CD8-positive, alpha-beta memory T cell (primary cell): ENCODE measurements around the gene MXD4. TPM values are rescaled to one million over a fixed set of nuclear protein-coding genes. Genes with fewer than 3 reads are reported as not detected.
A peak's percentile ranks its signal among the peaks of the same experiment; 100 is the strongest.

Source experiments
- CTCF ChIA-PET: fragments of 350-600 bp; sonication (Branson Sonifier 250); formaldehyde crosslinking; loops from one replicate; lab custom pipeline; 2021; ENCODE audit warnings: antibody characterized with exemption; lab: Charles Lee
- POLR2A ChIA-PET: fragments of 350-600 bp; sonication (Branson Sonifier 250); formaldehyde crosslinking; loops from one replicate; lab custom pipeline; 2021; ENCODE audit warnings: antibody characterized with exemption; lab: Charles Lee
- DNase-seq, 5 donors: peaks; one replicate each; pipeline versions ENCODE4 v3.0.0 to v3.0.0-alpha.2; 2020 to 2022; ENCODE audit warnings: mixed read lengths in 1 of 5
- H3K27ac ChIP-seq: one replicate; pipeline ENCODE4 v1.7.0; 2013; ENCODE audit warnings: low read depth, mild to moderate bottlenecking, low read length, moderate library complexity
- H3K27me3 ChIP-seq: 2 replicates; pipeline ENCODE4 v1.7.0; 2013; ENCODE audit warnings: low read length, mild to moderate bottlenecking; ENCODE audit not compliant: insufficient read depth, poor library complexity, severe bottlenecking
- H3K36me3 ChIP-seq: 2 replicates; pipeline ENCODE4 v1.7.0; 2013; ENCODE audit warnings: mild to moderate bottlenecking, low read length, moderate library complexity; ENCODE audit not compliant: insufficient read depth
- H3K4me1 ChIP-seq: 2 replicates; pipeline ENCODE4 v1.7.0; 2013; ENCODE audit warnings: mild to moderate bottlenecking, low read length, moderate library complexity; ENCODE audit not compliant: insufficient read depth
- H3K4me3 ChIP-seq: 2 replicates; pipeline ENCODE4 v1.7.0; 2013; ENCODE audit warnings: mild to moderate bottlenecking, low read length
- H3K9me3 ChIP-seq: 2 replicates; pipeline ENCODE4 v1.7.0; 2013; ENCODE audit warnings: mild to moderate bottlenecking, low read length
- H3K27ac Mint-ChIP-seq, 8 donors: one replicate each; pipeline ENCODE4 v1.8.0; 2020 to 2021; ENCODE audit warnings: mixed read lengths in 8 of 8, mild to moderate bottlenecking in 6 of 8, inconsistent platforms in 3 of 8, moderate library complexity in 3 of 8
- H3K27me3 Mint-ChIP-seq, 2 donors: one replicate each; pipeline ENCODE4 v1.8.0; 2020 to 2021; ENCODE audit warnings: mixed read lengths in 2 of 2, mild to moderate bottlenecking in 1 of 2, moderate library complexity in 1 of 2
- H3K36me3 Mint-ChIP-seq, 3 donors: one replicate each; pipeline ENCODE4 v1.8.0; 2020 to 2021; ENCODE audit warnings: mixed read lengths in 3 of 3, inconsistent platforms in 1 of 3, mild to moderate bottlenecking in 1 of 3
- H3K4me1 Mint-ChIP-seq, 3 donors: one replicate each; pipeline ENCODE4 v1.8.0; 2020 to 2021; ENCODE audit warnings: mixed read lengths in 3 of 3, inconsistent platforms in 1 of 3, mild to moderate bottlenecking in 1 of 3
- H3K4me3 Mint-ChIP-seq, 7 donors: one replicate each; pipeline ENCODE4 v1.8.0; 2020 to 2021; ENCODE audit warnings: mixed read lengths in 7 of 7, mild to moderate bottlenecking in 6 of 7, moderate library complexity in 4 of 7, inconsistent platforms in 2 of 7
- H3K9me3 Mint-ChIP-seq, 5 donors: one replicate each; pipeline ENCODE4 v1.8.0; 2020 to 2022; ENCODE audit warnings: mixed read lengths in 5 of 5, mild to moderate bottlenecking in 3 of 5, moderate library complexity in 2 of 5, inconsistent platforms in 1 of 5
- polyA plus RNA-seq: library from polyadenylated mRNA; unstranded; fragments of 300-500 nt; fragmentation: Illumina TruSeq; gene quantifications from one replicate; pipeline ENCODE4 v1.2.3, GENCODE V29; 2021
- total RNA-seq, 2 experiments: library from RNA; stranded (reverse); gene quantifications; one replicate each; pipeline ENCODE4 v1.2.3, GENCODE V29; 2021

MXD4 gene
- total and polyA plus RNA-seq, 3 experiments from 2014 or later: 10.2 to 47.2 (median 12.2) TPM

DNA sequence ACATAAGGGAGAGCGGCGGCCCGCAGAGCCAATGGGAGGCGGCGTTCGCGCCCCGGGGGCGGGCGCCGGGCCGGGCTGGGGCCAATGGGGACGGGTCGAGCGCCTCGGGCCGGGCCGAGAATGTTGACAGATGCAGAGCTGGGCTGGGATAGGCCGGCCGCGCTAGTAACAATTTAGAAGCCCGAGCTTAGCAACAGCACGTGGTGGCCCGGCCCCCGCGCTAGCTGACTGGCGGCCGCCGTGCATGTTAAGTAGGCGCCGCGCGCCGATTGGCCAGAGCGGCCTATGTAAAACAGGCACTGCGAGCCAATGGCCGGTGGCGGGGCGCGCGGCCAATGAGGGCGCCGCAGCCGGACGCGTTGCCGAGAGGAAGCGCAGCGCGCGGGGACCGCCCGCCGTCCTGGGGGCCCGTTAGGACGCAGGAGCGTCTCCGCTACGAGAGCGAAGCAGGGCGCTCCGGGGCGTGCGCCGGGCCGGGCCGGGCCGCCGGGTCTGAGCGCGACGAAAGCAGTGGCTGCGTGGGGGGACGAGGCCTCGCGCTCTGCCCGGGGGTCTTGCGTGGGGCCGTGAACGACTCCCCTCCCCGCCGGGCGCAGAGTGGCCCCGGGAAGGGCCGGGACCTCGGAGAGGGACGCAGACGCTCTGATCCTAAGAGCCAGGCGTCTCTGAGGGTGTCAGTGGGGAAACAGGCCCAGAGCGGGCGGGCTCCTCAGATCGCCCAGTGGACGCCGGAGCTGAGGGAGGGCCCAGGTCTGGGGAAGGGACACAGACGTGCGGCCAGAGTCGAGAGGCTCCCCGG lies 435 bp upstream of the MXD4 start:
- Mint-ChIP-seq H3K4me3 (peak overlapping the region; percentile 74 to 90 (median 76)), H3K36me3 (peaks cover 0 to 14% (median 1%) of the 10 kb centered on the region in 3 donors), H3K4me1 (peaks cover 0 to 24% (median 4%) of the 10 kb centered on the region in 3 donors), H3K9me3 (no peaks in the 10 kb centered on the region), H3K27ac (peak overlapping the region; percentile 76 to 90 (median 86)), H3K27me3 (no peaks in the 10 kb centered on the region)
- Histone ChIP-seq H3K4me3 (peak overlapping the region; percentile 53), H3K27ac (peak overlapping the region; percentile 89), H3K9me3 (no peaks in the 10 kb centered on the region), H3K36me3 (no peaks in the 10 kb centered on the region), H3K27me3 (no peaks in the 10 kb centered on the region), H3K4me1 (peaks cover 23% of the 10 kb centered on the region)
- DNase-seq: peak; percentile 97 to 99 (median 98)
- CTCF ChIA-PET: interaction anchor here (0.7 to 2.0 kb wide), 8 partner anchors 20 to 204 kb away, joined by 3 to 9 read pairs (median 4); partner anchors contain the start of genes CFAP99 and ZFYVE28
- POLR2A ChIA-PET: interaction anchor here (0.5 to 2.1 kb wide), 13 partner anchors 18 to 1150 kb away, joined by 3 to 29 read pairs (median 8); partner anchors contain the start of genes CFAP99, FAM193A, HAUS3 and NSD2

DNA sequence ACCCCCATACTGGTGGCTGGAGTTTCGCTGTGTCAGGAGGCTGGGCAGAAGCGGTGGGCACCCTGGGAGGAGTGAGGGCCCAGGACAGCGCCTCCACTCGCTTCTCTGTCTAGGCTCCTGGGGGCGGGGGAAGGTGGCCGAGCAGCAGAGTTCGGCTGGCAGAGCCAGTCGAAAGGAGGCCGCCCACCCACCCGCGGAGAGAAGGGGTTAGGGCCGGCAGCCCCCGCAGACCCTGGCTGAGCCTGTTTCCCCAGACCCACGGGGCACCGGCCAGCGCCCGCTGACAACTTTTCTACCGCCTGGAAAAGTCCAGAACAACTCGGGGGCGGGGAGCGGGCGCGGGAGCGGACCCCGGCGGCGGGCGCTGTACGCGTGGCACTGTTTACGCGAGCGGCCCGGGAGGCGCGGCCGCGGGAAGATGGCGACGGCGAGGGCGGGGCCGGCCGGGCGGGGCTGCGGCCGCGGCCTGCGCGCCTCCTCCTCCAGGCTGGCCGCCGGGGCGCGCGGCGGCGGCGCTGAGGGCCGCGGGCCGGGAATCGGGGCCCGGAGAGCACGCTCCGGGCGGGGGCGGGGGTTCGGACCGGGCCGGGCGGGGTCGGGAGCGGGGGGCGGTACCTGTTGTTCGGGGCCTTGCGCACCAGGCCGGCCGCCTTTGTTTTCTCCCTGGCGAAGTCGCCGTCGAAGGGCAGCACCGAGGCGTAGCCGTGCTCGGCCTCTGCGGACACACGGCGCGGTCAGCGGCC lies 628 bp downstream of the MXD4 start:
- H3K36me3 Mint-ChIP-seq: peaks cover 0 to 21% (median 1%) of the 10 kb centered on the region in 3 donors
- peak overlapping the region; percentile 56 to 90 (median 73) for H3K4me3 Mint-ChIP-seq
- H3K9me3 ChIP-seq: no peaks in the 10 kb centered on the region
- H3K27me3 Mint-ChIP-seq: no peaks in the 10 kb centered on the region
- H3K27me3 ChIP-seq: no peaks in the 10 kb centered on the region
- no peaks in the 10 kb centered on the region for H3K36me3 ChIP-seq
- H3K4me3 ChIP-seq: peak overlapping the region; percentile 58
- H3K9me3 Mint-ChIP-seq: no peaks in the 10 kb centered on the region
- POLR2A ChIA-PET: interaction anchor here (0.5 to 2.1 kb wide), 8 partner anchors 20 to 275 kb away, joined by 3 to 29 read pairs (median 14); partner anchors contain the start of genes CFAP99, FAM193A, HAUS3 and POLN
- H3K27ac Mint-ChIP-seq: peak overlapping the region in 6 of 8 donors; percentile 22 to 90 (median 54)
- CTCF ChIA-PET: interaction anchor here (1.0 to 2.0 kb wide), 3 partner anchors 21 to 158 kb away, joined by 4 to 9 read pairs (median 5); partner anchors contain the start of genes CFAP99 and ZFYVE28
- H3K4me1 Mint-ChIP-seq: peaks cover 0 to 31% (median 7%) of the 10 kb centered on the region in 3 donors
- DNase-seq: peak; percentile 48 to 73 (median 63)
- H3K4me1 ChIP-seq: peaks cover 23% of the 10 kb centered on the region
- peak overlapping the region; percentile 79 for H3K27ac ChIP-seq

- CTCF ChIA-PET: interaction anchor here (0.7 to 1.9 kb wide), 2 partner anchors 40 to 152 kb away, joined by 3 to 6 read pairs; no protein-coding TSS in a partner anchor
- peak overlapping the region; percentile 56 to 90 (median 69) for H3K4me3 Mint-ChIP-seq
- peak overlapping the region; percentile 58 for H3K4me3 ChIP-seq
- H3K36me3 Mint-ChIP-seq: peaks cover 0 to 21% (median 1%) of the 10 kb centered on the region in 3 donors
- H3K9me3 ChIP-seq: no peaks in the 10 kb centered on the region
- H3K27me3 Mint-ChIP-seq: no peaks in the 10 kb centered on the region
- no peaks in the 10 kb centered on the region for H3K36me3 ChIP-seq
- POLR2A ChIA-PET: interaction anchor here (0.9 kb wide), 1 partner anchor 20 kb away, joined by 3 read pairs; no protein-coding TSS in a partner anchor
- H3K27ac Mint-ChIP-seq: peak overlapping the region in 7 of 8 donors; percentile 47 to 68 (median 55)
- peaks cover 23% of the 10 kb centered on the region for H3K4me1 ChIP-seq
- H3K4me1 Mint-ChIP-seq: peaks cover 0 to 31% (median 7%) of the 10 kb centered on the region in 3 donors
- H3K27ac ChIP-seq: peak overlapping the region; percentile 64
- peak in 2 of 5 donors; percentile 5 to 44 for DNase-seq
- no peaks in the 10 kb centered on the region for H3K9me3 Mint-ChIP-seq
- H3K27me3 ChIP-seq: no peaks in the 10 kb centered on the region
Measured at GRCh38 chr4:2260344-2261109, 1.4 kb downstream of the MXD4 start.

- ChIA-PET CTCF (interaction anchor here (0.7 to 1.9 kb wide), 3 partner anchors 36 to 153 kb away, joined by 3 to 6 read pairs (median 3); no protein-coding TSS in a partner anchor), POLR2A (interaction anchor here (0.9 kb wide), 1 partner anchor 19 kb away, joined by 3 read pairs; no protein-coding TSS in a partner anchor)
- H3K27me3 Mint-ChIP-seq: no peaks in the 10 kb centered on the region
- peaks cover 3 to 35% (median 7%) of the 10 kb centered on the region in 3 donors for H3K4me1 Mint-ChIP-seq
- H3K4me3 Mint-ChIP-seq: peak overlapping the region; percentile 54 to 79 (median 69)
- peaks cover 0 to 27% (median 1%) of the 10 kb centered on the region in 3 donors for H3K36me3 Mint-ChIP-seq
- Histone ChIP-seq H3K9me3 (no peaks in the 10 kb centered on the region), H3K27me3 (no peaks in the 10 kb centered on the region), H3K27ac (no peak overlapping the region), H3K36me3 (no peaks in the 10 kb centered on the region), H3K4me1 (peaks cover 23% of the 10 kb centered on the region), H3K4me3 (no peak overlapping the region)
- peak in 2 of 5 donors; percentile 1 to 46 for DNase-seq
- no peaks in the 10 kb centered on the region for H3K9me3 Mint-ChIP-seq
- H3K27ac Mint-ChIP-seq: peak overlapping the region; percentile 41 to 78 (median 56)
Measured at GRCh38 chr4:2259541-2260343, 2.2 kb downstream of the MXD4 start.

- H3K4me3 ChIP-seq: no peak overlapping the region
- peaks cover 9 to 40% (median 10%) of the 10 kb centered on the region in 3 donors for H3K4me1 Mint-ChIP-seq
- H3K36me3 Mint-ChIP-seq: peaks cover 0 to 33% (median 1%) of the 10 kb centered on the region in 3 donors
- peak overlapping the region in 3 of 7 donors; percentile 6 to 48 (median 41) for H3K4me3 Mint-ChIP-seq
- H3K27me3 Mint-ChIP-seq: no peaks in the 10 kb centered on the region
- H3K9me3 Mint-ChIP-seq: no peaks in the 10 kb centered on the region
- H3K4me1 ChIP-seq: peaks cover 23% of the 10 kb centered on the region
- no peak overlapping the region for H3K27ac ChIP-seq
- peaks cover 3% of the 10 kb centered on the region for H3K36me3 ChIP-seq
- no peak overlapping the region for H3K27ac Mint-ChIP-seq
- CTCF ChIA-PET: interaction anchor here (0.9 to 1.9 kb wide), 2 partner anchors 36 to 39 kb away, joined by 3 to 6 read pairs; no protein-coding TSS in a partner anchor
- POLR2A ChIA-PET: no interaction called here
- H3K9me3 ChIP-seq: no peaks in the 10 kb centered on the region
- peak in 2 of 5 donors; percentile 1 to 41 for DNase-seq
- H3K27me3 ChIP-seq: no peaks in the 10 kb centered on the region
Measured at GRCh38 chr4:2259036-2259540, 2.8 kb downstream of the MXD4 start.

GRCh38 chr4:2258091-2259035 lies 3.5 kb downstream of the MXD4 start:
- no peak overlapping the region for H3K4me3 ChIP-seq
- Mint-ChIP-seq H3K4me3 (peak overlapping the region in 2 of 7 donors; percentile 52), H3K27ac (peak overlapping the region in 2 of 8 donors; percentile 29 to 40), H3K27me3 (no peaks in the 10 kb centered on the region), H3K36me3 (peaks cover 0 to 40% (median 1%) of the 10 kb centered on the region in 3 donors), H3K9me3 (no peaks in the 10 kb centered on the region), H3K4me1 (peaks cover 8 to 37% (median 12%) of the 10 kb centered on the region in 3 donors)
- H3K36me3 ChIP-seq: peaks cover 3% of the 10 kb centered on the region
- CTCF ChIA-PET: interaction anchor here (0.9 to 1.9 kb wide), 2 partner anchors 35 to 38 kb away, joined by 3 to 6 read pairs; no protein-coding TSS in a partner anchor
- peaks cover 23% of the 10 kb centered on the region for H3K4me1 ChIP-seq
- H3K27ac ChIP-seq: no peak overlapping the region
- POLR2A ChIA-PET: no interaction called here
- peak in 3 of 5 donors; percentile 0 to 45 (median 0) for DNase-seq
- no peaks in the 10 kb centered on the region for H3K9me3 ChIP-seq
- no peaks in the 10 kb centered on the region for H3K27me3 ChIP-seq
